Smooth muscle cell of bladder (primary cell): Measurements from ENCODE around the gene TAF6. TPM values are rescaled to one million over a fixed set of nuclear protein-coding genes. Genes with fewer than 3 reads are reported as not detected.

Experiments used
- total RNA-seq: library from RNA; depleted of rRNA; stranded (reverse); fragments of >200 nt; gene quantifications from 2 replicates; pipeline ENCODE4 v1.2.3, GENCODE V29; 2014

Gene TAF6
- total RNA-seq, result 21.8 and 27.4 TPM in 2 replicates

GRCh38 chr7:100119072-100119969 lies at the start of gene TAF6, which contains the start of gene CNPY4:
Gene TAF6, minus strand, starts transcription at chr7:100119358. Its CDS starts 5,149 bp downstream, at chr7:100114209.
Gene CNPY4, plus strand, starts transcription at chr7:100119634. Its CDS starts 111 bp downstream, at chr7:100119745.

GRCh38 chr7:100158229-100159098 lies 39.3 kb upstream of the TAF6 start, which contains the start of gene TRAPPC14:
Gene TRAPPC14, minus strand, starts transcription at chr7:100158723. Its CDS starts 224 bp downstream, at chr7:100158499.

GRCh38 chr7:100148559-100149328 lies 29.6 kb upstream of the TAF6 start, which contains the start of gene LAMTOR4:
Gene LAMTOR4, plus strand, starts transcription at chr7:100148918. Its CDS starts 55 bp downstream, at chr7:100148973.

GRCh38 chr7:100126931-100127865 lies 8.0 kb upstream of the TAF6 start, which contains the start of gene MBLAC1:
Gene MBLAC1, plus strand, starts transcription at chr7:100126967. Its CDS starts 429 bp downstream, at chr7:100127396.

GRCh38 chr7:100101016-100101862 lies 17.9 kb downstream of the TAF6 start, which contains the start of the genes AP4M1 and MCM7:
Gene AP4M1, plus strand, starts transcription at chr7:100101643. Its CDS starts 72 bp downstream, at chr7:100101715.
Gene MCM7, minus strand, starts transcription at chr7:100101397. Its CDS starts 103 bp downstream, at chr7:100101294.

GRCh38 chr7:100088621-100089457 lies 30.3 kb downstream of the TAF6 start, which contains the start of gene COPS6:
Gene COPS6, plus strand, starts transcription at chr7:100088969. Its CDS starts 22 bp downstream, at chr7:100088991.

GRCh38 chr7:100081535-100082102 lies 37.5 kb downstream of the TAF6 start, which contains the start of gene ZNF3:
Gene ZNF3, minus strand, starts transcription at chr7:100081723. Its CDS starts 4,366 bp downstream, at chr7:100077357.

Other genes starting within 250 kb of the TAF6 start
- gene OR2AE1, start 242.3 kb downstream of the TAF6 start, total RNA-seq, result 0.18 and 0.43 TPM in 2 replicates
- gene TRIM4, start 199.8 kb downstream of the TAF6 start, total RNA-seq, result 24.5 and 34.3 TPM in 2 replicates
- gene GJC3, start 189.7 kb downstream of the TAF6 start, total RNA-seq, result under 0.01 and 0.09 TPM in 2 replicates
- gene AZGP1, start 143.3 kb downstream of the TAF6 start, total RNA-seq, result 0.09 TPM in 1 of 2 replicates, not detected in the other
- gene ZKSCAN1, start 103.8 kb downstream of the TAF6 start, total RNA-seq, result 32.1 and 42.8 TPM in 2 replicates
- 6.5 and 12.2 TPM in 2 replicates for gene ZSCAN21, start 69.6 kb downstream of the TAF6 start, total RNA-seq
- gene ZNF3, start 37.6 kb downstream of the TAF6 start, total RNA-seq, result 24.7 and 28.8 TPM in 2 replicates
- gene COPS6, start 30.4 kb downstream of the TAF6 start, total RNA-seq, result 133 and 170 TPM in 2 replicates
- gene MCM7, start 18.0 kb downstream of the TAF6 start, total RNA-seq, result 18.2 and 18.8 TPM in 2 replicates
- 22.0 and 29.0 TPM in 2 replicates for gene AP4M1, start 17.7 kb downstream of the TAF6 start, total RNA-seq
- gene CNPY4, start 276 bp upstream of the TAF6 start, total RNA-seq, result 35.8 and 61.8 TPM in 2 replicates
- gene MBLAC1, start 7.6 kb upstream of the TAF6 start, total RNA-seq, result 2.4 and 2.5 TPM in 2 replicates
- 90.4 and 133 TPM in 2 replicates for gene LAMTOR4, start 29.6 kb upstream of the TAF6 start, total RNA-seq
- 5.8 and 10.4 TPM in 2 replicates for gene TRAPPC14, start 39.4 kb upstream of the TAF6 start, total RNA-seq
- gene GAL3ST4, start 49.3 kb upstream of the TAF6 start, total RNA-seq, result 1.8 and 2.4 TPM in 2 replicates
- 0.85 and 1.1 TPM in 2 replicates for gene GPC2, start 58.0 kb upstream of the TAF6 start, total RNA-seq
- 0.28 TPM in 2 replicates for gene STAG3, start 58.6 kb upstream of the TAF6 start, total RNA-seq
- gene PVRIG, start 100.6 kb upstream of the TAF6 start, total RNA-seq, result not detected in 2 replicates
- gene SPDYE3, start 188.3 kb upstream of the TAF6 start, total RNA-seq, result not detected in 2 replicates
- 3.7 and 6.6 TPM in 2 replicates for gene PILRB, start 238.8 kb upstream of the TAF6 start, total RNA-seq